Measurements from ENCODE around the gene TNNI2. TPM values are rescaled to one million over a fixed set of nuclear protein-coding genes. Genes with fewer than 3 reads are reported as not detected.
A peak's percentile ranks its signal among the peaks of the same experiment; 100 is the strongest.

Gene TNNI2
- 1.6 and 2.9 TPM in 2 replicates for total RNA-seq
- 131 TPM for total RNA-seq (2013)
- polyA plus RNA-seq = 12.9 and 28.6 TPM in 2 replicates
- polyA minus RNA-seq = 7.3 and 10.1 TPM in 2 replicates

DNA sequence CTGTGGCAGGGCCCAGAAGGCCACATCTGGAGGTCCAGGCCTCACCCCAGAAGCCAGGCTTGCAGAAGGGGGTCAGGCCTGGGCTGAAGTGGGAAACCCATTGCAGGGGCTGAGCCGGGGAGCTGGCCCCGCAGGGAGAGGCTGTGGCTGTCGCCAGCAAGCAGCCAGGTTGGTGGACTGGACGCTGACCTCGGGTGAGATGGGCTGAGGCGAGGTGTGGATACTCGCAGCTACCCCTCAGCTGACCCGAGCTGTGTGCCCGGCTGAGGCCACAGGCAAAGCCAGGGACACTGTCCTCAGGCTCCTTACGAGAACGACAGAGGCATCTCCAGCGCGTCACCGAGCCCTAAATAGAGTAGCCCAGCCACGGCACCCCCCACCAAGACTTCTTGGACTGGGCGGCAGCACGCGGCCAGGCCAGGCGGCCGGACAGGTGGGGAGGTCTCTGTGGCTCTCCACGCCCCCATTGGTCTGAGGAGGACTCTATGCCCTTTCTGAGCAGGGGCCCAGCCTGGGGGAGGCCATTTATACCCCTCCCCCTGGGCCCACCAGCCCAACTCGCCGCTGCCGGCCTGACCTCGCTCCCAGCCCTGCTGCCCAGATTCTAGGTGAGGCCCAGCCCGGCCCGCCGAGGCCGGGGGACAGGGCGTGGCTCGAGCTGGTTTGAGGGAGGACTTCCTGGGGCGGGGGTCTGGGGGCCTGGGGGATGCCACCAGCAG is at the start of gene TNNI2:
Gene TNNI2 (plus strand): TSS at position 556 of the 719 bp plus-strand sequence. CDS start 716 bp downstream, outside the sequence.
- Histone ChIP-seq H3K27ac (ENCODE audit: low read length in 2 of 2) (peak within 1 kb of the TSS; percentile 79 to 83), H3K4me1 (ENCODE audit: control insufficient read depth in 2 of 2, insufficient read depth in 2 of 2, low read length in 2 of 2) (peaks cover 42 to 47% of the 10 kb centered on the region in 2 donors), H3K9ac (ENCODE audit: low read length) (peak within 1 kb of the TSS; percentile 55), H3K79me2 (ENCODE audit: control insufficient read depth, insufficient read depth, low read length) (peaks cover 31% of the 10 kb centered on the region), H3K4me3 (ENCODE audit: control extremely low read depth in 1 of 5, extremely low read depth in 1 of 5, insufficient read depth in 1 of 5, low read depth in 2 of 5, low read length in 4 of 5) (peak within 1 kb of the TSS in 4 of 5 experiments; percentile 12 to 57 (median 44)), H2AFZ (ENCODE audit: insufficient read depth, low read depth, low read length, poor library complexity, severe bottlenecking) (peak within 1 kb of the TSS; percentile 42), H3K27me3 (replicated peaks in 1 of 4; ENCODE audit: control extremely low read depth in 1 of 4, control insufficient read depth in 3 of 4, insufficient read depth in 4 of 4, low read length in 3 of 4) (peaks cover 0 to 10% (median 2%) of the 10 kb centered on the region in 4 experiments), H3K4me2 (replicated peaks; ENCODE audit: low read depth, low read length, poor library complexity, severe bottlenecking) (peak within 1 kb of the TSS; percentile 78), H4K20me1 (ENCODE audit: control insufficient read depth, insufficient read depth, low read length, poor library complexity, severe bottlenecking) (no peaks in the 10 kb centered on the region), H3K9me3 (ENCODE audit: control extremely low read depth in 1 of 3, control insufficient read depth in 2 of 3, insufficient read depth in 1 of 3, low read length in 2 of 3) (no peaks in the 10 kb centered on the region), H3K36me3 (replicated peaks in 1 of 2; ENCODE audit: control extremely low read depth in 1 of 2, control insufficient read depth in 1 of 2, extremely low read depth in 1 of 2, insufficient read depth in 2 of 2, low read length in 1 of 2) (peaks cover 0 to 4% of the 10 kb centered on the region in 2 experiments)
- Mint-ChIP-seq H3K9me3 (ENCODE audit: insufficient read depth) (no peaks in the 10 kb centered on the region), H3K4me1 (peaks cover 33% of the 10 kb centered on the region), H3K27ac (peak within 1 kb of the TSS; percentile 92), H3K27me3 (no peaks in the 10 kb centered on the region), H3K4me3 (peak within 1 kb of the TSS; percentile 79)
- WGBS (ENCODE audit: insufficient coverage) = 94% methylated on average over 20 of the region's 32 CpGs
- ChIA-PET POLR2A (interaction anchor here (0.6 to 2.1 kb wide), 6 partner anchors 9 to 289 kb away, joined by 3 to 18 read pairs (median 8); partner anchors contain the start of gene LSP1), CTCF (interaction anchor here (0.7 to 4.0 kb wide), 9 partner anchors 8 to 313 kb away, joined by 3 to 30 read pairs (median 9); partner anchors contain the start of gene LSP1)
- intact Hi-C loops (cut with micrococcal nuclease) = no loop called here
- no peak for ATAC-seq (ENCODE audit: low read depth)
- DNase-seq = no peak
- TF ChIP-seq, protein P1, sequence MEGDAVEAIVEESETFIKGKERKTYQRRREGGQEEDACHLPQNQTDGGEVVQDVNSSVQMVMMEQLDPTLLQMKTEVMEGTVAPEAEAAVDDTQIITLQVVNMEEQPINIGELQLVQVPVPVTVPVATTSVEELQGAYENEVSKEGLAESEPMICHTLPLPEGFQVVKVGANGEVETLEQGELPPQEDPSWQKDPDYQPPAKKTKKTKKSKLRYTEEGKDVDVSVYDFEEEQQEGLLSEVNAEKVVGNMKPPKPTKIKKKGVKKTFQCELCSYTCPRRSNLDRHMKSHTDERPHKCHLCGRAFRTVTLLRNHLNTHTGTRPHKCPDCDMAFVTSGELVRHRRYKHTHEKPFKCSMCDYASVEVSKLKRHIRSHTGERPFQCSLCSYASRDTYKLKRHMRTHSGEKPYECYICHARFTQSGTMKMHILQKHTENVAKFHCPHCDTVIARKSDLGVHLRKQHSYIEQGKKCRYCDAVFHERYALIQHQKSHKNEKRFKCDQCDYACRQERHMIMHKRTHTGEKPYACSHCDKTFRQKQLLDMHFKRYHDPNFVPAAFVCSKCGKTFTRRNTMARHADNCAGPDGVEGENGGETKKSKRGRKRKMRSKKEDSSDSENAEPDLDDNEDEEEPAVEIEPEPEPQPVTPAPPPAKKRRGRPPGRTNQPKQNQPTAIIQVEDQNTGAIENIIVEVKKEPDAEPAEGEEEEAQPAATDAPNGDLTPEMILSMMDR (IDR thresholded peaks at IDR 0.05) = no peak
- no peak for TF ChIP-seq EZH2 (IDR thresholded peaks at IDR 0.05; ENCODE audit: borderline replicate concordance, insufficient read depth, low read depth, low read length, poor library complexity, severe bottlenecking)

DNA sequence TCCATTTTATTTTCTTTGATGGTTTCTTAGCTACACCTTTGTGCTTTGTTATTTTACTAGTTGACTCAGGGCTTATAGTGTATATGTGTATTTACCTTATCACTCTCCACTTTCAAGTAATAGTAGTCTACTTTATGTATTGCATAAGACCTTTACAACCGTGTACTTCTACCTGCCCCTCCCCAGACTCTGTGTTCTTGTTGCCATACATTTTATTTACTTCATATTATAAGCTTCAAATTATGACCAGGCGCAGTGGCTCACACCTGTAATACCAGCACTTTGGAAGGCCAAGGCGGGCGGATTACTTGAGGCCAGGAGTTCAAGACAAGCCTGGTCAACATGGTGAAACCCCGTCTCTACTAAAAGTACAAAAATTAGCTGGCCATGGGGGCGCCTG is 46.9 kb upstream of the TNNI2 start:
- H3K4me2 ChIP-seq (replicated peaks; ENCODE audit: low read depth, low read length, poor library complexity, severe bottlenecking) = no peak overlapping the region
- ATAC-seq (ENCODE audit: low read depth) (no peak), DNase-seq (no peak)
- Mint-ChIP-seq H3K27ac (no peak overlapping the region), H3K27me3 (peaks cover 28% of the 10 kb centered on the region), H3K9me3 (ENCODE audit: insufficient read depth) (no peaks in the 10 kb centered on the region), H3K4me1 (peaks cover 2% of the 10 kb centered on the region), H3K4me3 (no peak overlapping the region)
- peaks cover 0 to 5% (median 0%) of the 10 kb centered on the region in 4 experiments for H3K27me3 ChIP-seq (replicated peaks in 1 of 4; ENCODE audit: control extremely low read depth in 1 of 4, control insufficient read depth in 3 of 4, insufficient read depth in 4 of 4, low read length in 3 of 4)
- ChIA-PET POLR2A (no interaction called here), CTCF (interaction anchor here (1.2 kb wide), 1 partner anchor 8 kb away, joined by 5 read pairs; no protein-coding TSS in a partner anchor)
- H2AFZ ChIP-seq (ENCODE audit: insufficient read depth, low read depth, low read length, poor library complexity, severe bottlenecking) = no peak overlapping the region
- H3K36me3 ChIP-seq (replicated peaks in 1 of 2; ENCODE audit: control extremely low read depth in 1 of 2, control insufficient read depth in 1 of 2, extremely low read depth in 1 of 2, insufficient read depth in 2 of 2, low read length in 1 of 2) = no peaks in the 10 kb centered on the region
- no peak for TF ChIP-seq EZH2 (IDR thresholded peaks at IDR 0.05; ENCODE audit: borderline replicate concordance, insufficient read depth, low read depth, low read length, poor library complexity, severe bottlenecking)
- TF ChIP-seq, protein P1 (IDR thresholded peaks at IDR 0.05) = no peak
- no peak overlapping the region for H3K27ac ChIP-seq (ENCODE audit: low read length in 2 of 2)
- no peaks in the 10 kb centered on the region for H3K9me3 ChIP-seq (ENCODE audit: control extremely low read depth in 1 of 3, control insufficient read depth in 2 of 3, insufficient read depth in 1 of 3, low read length in 2 of 3)
- H3K4me1 ChIP-seq (ENCODE audit: control insufficient read depth in 2 of 2, insufficient read depth in 2 of 2, low read length in 2 of 2) = no peaks in the 10 kb centered on the region
- WGBS (ENCODE audit: insufficient coverage) = 100% methylated on average over 4 of the region's 6 CpGs
- no peaks in the 10 kb centered on the region for H3K79me2 ChIP-seq (ENCODE audit: control insufficient read depth, insufficient read depth, low read length)
- H4K20me1 ChIP-seq (ENCODE audit: control insufficient read depth, insufficient read depth, low read length, poor library complexity, severe bottlenecking) = no peaks in the 10 kb centered on the region
- no peak overlapping the region for H3K9ac ChIP-seq (ENCODE audit: low read length)
- no peak overlapping the region for H3K4me3 ChIP-seq (ENCODE audit: control extremely low read depth in 1 of 5, extremely low read depth in 1 of 5, insufficient read depth in 1 of 5, low read depth in 2 of 5, low read length in 4 of 5)
- intact Hi-C loops (cut with micrococcal nuclease) = no loop called here
